Activated CD4-positive, alpha-beta T cell treated with anti-CD3 and anti-CD28 coated beads, Interleukin-2, amount 50 U/mL, for 16 hours (primary cell): ENCODE data around the gene WDFY2.
A peak's percentile ranks its signal among the peaks of the same experiment; 100 is the strongest.
"Not testable (repeated sequence)": the region's sequence is repeated elsewhere in the genome, so short reads cannot be mapped to it uniquely, and the experiment has no call there.

Experiments
- DNase-seq: peaks from one replicate; pipeline ENCODE4 v3.0.0-alpha.2; 2020

The WDFY2 gene

DNA sequence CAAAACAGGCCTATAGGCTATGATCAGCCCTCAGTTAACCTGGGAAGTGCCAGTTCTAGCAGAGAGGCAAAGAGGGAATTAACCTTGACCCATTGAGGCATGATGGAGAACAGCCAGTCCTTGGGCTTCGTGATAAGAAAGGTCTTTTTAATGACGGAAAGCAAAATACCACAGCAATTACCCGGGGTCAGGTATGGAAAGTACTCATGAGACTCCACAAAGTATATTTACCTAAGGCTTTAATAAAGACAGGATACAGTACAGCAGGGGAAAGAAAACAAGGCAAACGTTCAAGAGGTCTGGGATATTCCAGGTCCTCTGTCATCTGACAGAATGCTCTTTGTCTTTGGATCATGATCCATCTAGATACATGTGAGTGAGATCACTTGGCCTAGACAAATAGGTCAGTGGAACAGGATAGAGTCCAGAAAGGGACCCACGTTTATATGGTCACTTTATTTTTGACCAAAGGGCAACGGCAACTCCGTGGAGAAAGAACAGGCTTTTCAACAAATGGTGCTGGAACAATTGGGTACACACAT is 52.2 kb downstream of the WDFY2 start:
- DNase-seq: no peak

DNA sequence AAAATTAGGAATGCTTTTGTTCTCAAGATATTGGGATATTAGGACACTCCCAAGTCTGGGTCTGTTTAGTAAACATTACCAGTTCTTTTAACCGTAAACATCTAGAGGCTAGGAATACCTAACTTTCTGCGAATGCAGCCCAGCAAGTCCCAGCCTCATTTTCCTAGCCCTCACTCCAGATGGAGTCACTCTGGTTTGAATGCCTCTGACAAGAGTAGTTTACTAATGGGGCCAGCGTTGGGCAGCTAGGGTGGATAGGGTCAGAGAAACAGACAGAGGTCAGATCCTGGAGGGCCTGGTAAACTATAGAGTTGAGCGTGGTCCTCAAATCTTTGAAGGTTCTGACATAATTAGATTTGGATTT is 53.6 kb downstream of the WDFY2 start:
- no peak for DNase-seq

DNA sequence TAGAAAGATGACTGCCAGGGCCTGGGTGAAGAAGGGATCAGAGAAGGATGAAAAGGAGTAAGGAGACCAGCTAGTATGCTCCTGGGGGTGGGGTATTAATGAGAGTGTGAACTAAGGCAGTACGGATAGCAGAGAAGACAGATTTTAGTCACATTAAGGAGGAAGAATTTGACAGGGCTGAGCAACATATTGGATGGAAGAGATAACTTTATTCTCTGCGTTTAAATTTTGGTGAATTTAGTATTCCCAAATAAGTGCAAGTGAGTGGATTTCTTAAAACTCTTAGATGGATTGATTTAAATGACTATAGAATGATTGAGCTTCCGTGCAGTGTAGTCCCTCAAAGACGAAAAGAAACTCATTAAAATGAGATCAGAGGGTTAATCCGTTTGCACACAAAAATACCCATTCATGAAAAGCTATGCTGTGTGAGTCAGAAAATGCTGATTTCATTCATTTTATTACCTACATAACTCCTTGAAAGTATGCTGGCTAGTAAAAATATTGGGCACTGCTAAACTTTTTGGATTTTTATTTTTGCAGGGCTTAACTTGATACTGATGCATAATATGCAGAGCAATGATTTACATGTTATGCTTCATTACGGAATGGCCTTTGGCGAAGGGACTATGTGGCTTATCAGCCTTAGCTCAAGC is 54.1 kb downstream of the WDFY2 start:
- DNase-seq: no peak

- no peak for DNase-seq
Observed at GRCh38 chr13:51639171-51639570, 54.9 kb downstream of the WDFY2 start.

DNA sequence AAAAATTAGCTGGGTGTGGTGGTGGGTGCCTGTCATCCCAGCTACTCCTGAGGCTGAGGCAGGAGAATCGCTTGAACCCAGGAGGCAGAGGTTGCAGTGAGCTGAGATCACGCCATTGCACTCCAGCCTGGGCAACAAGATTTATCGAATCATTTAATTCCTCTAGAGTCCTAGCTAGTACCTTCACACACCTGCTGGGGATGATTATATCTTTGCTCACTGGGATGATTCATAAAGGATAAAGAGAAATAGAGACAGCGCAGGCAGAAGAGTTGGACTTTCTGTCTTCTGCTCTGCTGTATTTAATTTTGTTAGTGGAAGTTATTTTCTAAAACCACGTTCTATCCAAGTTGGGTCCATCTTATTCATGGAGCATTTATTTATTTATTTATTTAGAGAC is 56.4 kb downstream of the WDFY2 start:
- not testable (repeated sequence) for DNase-seq

GRCh38 chr13:51643105-51643881 is 59.0 kb downstream of the WDFY2 start:
- DNase-seq: no peak

DNA sequence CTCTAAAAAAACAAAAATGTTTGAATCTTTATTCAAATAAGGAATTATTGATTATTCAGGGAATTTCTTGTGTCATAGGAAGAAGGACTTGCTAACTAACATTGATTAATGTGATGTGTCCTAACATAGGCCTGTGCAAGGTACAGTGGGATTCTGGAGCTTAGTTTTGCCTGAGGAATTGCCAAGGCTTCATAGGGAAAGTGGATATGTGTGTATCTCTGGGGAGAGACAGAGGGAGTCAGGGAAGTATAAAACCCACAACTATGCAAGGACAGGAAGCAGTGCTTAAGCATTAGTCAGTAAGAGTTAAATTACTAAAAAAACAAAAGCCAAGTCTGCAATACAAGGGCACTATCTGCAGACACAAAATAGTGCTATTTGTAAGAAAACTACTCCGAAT is 59.6 kb downstream of the WDFY2 start:
- no peak for DNase-seq

DNA sequence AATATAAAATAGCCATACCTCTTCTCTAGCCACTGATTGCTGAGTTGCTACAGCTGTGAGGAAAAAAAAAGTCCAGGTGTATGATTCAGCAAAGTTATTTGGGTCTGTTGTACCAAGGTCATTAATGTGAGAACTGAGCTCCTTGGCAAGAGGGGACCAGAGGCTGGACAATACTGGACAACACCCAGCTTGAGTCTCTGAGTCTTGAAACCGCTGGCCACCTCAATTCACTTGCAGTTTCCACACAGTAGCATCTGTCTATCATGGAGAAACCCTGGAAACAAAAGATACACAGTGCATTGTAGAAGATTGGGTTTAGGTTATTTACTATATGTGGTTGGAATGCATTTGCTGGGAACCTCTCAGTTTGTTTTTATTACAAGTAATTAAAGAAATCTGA is 60.4 kb downstream of the WDFY2 start:
- DNase-seq: no peak

DNA sequence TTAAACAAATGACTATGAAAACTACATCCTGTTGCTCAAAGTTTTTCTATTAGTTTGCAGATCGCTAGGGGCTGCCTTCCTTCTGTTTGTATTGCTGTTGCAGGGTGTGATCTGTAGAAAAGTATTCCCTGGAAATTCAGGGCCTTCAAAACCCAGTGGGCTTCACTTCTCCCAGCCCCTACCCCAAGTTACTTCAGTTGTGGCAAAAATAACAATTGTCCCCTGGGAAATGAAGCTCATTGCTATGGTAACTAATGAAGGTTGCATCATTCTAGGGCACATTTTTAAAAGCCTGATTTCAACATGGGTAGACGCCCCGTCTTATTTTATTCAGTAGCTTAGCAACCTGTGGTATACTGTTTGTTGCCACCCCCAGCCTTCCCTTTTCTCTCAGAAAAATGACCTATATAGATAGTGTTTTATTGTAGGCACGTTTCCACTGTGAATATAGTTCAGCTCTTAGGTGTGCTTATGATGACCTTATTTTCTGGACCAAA is 60.9 kb downstream of the WDFY2 start:
- DNase-seq: peak; percentile 24

DNA sequence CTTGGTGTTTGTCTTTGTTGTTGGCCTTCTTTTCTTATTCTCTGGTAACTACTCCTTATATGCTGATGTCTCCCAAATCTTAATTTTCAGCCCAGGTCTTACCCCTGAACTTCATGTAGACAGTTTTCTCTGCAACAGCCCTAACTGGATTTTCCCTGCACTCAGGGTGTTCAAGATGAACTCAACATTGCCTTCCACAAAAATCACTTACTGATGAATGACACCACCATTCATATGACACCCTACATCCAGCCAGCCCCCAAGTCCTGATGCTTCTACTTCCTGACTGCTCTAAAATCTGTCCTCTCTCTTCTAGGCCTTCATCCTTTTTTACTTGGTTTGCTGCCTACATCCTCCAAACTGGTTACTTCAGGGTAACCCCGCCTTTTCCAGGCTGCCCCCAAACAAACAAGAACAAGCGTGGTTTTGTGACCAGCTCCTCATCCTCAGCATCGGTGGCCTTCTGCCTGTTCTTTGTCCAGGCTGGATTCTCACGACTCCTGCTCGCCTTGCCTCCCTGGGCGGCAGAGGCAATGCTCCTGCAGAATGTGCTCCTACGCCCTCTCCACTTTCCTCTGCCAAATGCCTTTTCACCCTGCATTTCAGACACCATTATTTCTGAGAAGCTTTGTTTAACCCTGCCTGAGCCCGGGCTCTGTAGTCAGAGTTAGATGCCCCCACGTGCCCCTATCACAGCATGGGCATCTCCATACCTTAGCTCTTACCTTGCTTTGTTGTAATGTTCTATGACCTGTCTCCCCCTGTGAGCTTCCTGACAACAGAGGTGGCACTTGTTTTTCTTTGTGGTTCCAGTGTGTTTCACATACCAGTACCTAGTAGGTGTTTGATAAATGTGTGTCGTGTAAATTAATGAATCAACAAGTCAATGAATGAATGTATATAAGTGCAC is 61.8 kb downstream of the WDFY2 start:
- no peak for DNase-seq

DNA sequence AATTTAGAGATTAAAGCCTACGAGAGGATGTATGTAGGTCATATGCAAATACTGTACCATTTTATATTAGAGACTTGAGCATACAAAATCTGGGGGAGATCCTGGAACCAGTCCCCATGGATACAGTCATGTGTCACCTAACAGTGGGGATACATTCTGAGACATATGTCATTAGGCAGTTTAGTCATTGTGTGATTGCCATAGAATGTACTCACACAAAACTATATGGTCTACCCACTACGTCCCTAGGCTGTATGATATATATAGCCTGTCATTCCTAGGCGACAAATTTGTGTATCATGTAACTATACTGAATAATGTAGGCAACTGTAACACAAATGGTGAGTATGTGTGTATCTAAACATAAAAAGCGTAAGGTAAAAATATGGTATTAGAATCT is 62.8 kb downstream of the WDFY2 start:
- no peak for DNase-seq

GRCh38 chr13:51652193-51652592 is 67.9 kb downstream of the WDFY2 start:
- not testable (repeated sequence) for DNase-seq

GRCh38 chr13:51659276-51660127 is 75.2 kb downstream of the WDFY2 start:
- DNase-seq: no peak

DNA sequence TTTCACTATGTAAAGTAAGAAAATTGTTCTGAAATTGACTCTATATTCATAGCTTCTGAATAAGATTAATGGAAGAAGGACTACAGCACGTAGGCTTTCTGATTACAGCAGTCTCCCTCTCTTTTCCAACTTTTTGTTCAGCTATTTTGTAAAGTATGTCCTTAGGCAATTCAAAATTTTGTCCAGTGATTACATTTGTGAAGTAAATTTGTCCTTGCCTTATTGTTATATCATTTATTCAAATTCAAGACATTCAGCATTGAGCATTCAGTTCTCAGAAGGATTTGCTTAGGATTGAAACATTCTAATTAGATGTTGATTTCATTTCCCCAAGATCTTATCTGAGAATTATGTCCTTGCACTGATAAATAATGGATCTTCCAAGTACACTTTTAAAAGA is 76.6 kb downstream of the WDFY2 start:
- DNase-seq: no peak

GRCh38 chr13:51663973-51664957 is 80.0 kb downstream of the WDFY2 start:
- DNase-seq: no peak

GRCh38 chr13:51665456-51665855 is 81.2 kb downstream of the WDFY2 start:
- no peak for DNase-seq

DNA sequence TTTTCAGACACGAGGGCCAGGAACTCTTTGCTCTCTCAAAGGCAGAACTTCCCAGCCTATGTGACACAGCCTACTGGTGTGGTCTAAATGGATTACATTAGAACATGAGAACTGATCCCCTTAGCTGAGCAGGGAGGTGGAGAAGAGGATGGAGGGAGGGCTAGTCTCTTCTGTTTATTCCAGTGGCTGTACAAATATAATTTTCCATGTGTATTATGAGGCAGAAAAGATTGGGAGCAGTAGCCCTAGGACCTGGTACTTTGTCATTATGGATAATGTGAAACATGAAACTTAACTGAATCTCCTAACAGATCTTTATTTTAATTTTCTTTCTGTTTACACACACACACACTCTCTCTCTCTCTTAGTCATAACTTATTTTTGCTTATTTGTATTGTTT is 82.1 kb downstream of the WDFY2 start:
- DNase-seq: no peak

DNA sequence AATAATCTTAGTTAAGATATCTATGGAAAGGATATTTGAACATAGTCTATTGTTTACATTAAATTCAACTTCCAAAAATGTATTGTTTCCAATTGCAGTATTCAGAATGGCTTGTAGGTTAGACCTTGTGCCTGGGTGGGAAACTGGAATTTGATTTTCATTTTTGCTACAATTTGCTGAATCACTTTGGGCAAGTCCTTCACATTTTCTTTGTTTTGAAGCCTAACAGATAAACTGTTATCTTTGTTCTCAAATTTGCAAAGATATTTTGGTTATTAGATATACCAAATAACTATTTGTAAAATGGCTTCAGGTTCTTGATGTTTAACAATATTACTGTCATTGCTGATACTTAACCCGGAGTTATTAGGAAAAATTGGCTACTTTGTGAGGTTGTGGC is 82.6 kb downstream of the WDFY2 start:
- DNase-seq: no peak

DNA sequence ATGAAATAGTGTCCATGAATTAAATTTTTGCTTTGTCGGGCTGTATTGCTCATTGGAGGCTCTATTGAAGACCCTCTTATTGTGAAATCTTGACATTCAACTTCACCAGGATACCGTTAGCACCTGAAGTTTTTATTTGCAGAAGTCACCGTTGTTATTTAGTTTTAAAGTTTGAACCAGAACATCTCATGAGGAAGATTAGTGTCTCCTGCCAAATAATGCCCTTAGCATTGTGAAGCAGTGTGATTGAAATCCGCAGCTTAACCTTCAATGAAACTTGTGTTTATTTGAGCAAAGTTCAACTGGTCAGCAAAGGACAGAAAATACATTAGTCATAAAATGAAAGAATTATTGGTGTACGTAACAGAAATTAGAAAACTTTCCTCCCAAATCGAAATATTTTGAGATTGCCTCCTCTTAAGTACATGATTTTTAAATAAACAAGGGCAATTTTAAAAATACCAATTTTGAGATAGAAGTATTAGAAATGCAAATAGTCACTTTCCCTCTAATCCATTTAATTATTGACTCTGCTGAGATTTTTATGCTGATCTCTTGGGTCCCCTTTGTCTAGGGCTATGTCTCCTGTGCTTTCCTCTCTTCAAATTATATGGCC is 84.4 kb downstream of the WDFY2 start:
- DNase-seq: no peak

GRCh38 chr13:51673165-51673564 is 88.9 kb downstream of the WDFY2 start:
- DNase-seq: no peak

- DNase-seq: no peak
Observed at GRCh38 chr13:51674276-51674675, 90.0 kb downstream of the WDFY2 start.
